ENCODE measurements around the gene TRPC4AP.
A peak's percentile ranks its signal among the peaks of the same experiment; 100 is the strongest.
"Not testable (repeated sequence)": the region's sequence is repeated elsewhere in the genome, so short reads cannot be mapped to it uniquely, and the experiment has no call there.

Gene TRPC4AP

DNA sequence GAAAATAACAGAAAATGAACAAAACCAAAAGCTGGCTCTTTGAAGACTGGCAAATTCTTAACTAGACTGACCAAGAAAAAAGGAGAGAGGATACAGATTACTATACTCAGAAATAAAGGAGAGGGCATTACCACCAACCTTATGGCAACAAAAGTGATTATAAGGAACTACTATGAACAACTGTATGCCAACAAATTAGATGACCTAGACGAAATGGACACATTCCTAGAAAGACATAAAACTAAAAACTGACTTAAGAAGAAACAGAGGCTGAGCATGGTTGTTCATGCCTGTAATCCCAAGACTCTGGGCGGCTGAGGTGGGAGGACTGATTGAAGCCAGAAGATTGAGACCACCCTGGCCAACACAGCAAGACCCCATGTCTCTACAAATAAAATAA is 33.5 kb downstream of the TRPC4AP start:
- DNase-seq (ENCODE audit: low spot score), result no peak

DNA sequence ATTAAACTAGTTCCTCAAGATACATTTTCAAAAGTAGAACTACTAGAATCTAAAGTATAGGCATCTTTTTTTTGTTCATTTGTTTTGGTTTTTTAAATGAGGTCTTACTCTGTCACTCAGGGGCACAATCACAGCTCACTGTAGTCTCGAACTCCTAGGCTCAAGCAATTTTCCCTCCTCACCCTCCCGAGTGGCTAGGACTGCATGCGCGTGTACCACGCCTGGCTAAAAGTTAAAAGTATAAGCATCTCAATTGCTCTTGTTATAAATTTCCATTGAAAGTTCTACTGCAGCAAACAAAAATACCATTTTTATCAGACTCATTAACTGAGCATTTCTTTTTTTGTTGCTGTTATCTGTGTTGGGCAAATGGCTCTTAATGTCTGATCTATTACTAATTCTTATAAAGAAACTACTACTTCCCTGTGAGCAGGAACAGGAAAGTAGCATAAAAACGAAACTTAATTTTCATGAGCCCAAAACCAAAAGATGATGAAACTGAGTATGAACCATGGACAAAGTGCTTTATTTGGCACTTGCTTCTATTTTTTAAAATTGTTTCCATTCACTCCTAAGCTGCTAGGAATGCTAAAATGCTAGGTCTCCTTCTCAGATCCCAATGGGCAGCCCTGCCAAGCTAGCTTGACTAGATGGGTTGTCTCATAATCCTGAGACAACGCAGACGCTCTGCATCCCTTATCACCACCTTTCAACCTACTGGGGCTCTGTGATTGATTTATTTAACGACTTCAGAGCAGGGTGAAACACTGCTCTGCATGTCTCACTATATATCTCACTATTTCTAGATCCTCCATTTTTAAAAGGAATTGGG is 36.9 kb downstream of the TRPC4AP start:
- no peak for DNase-seq (ENCODE audit: low spot score)

DNA sequence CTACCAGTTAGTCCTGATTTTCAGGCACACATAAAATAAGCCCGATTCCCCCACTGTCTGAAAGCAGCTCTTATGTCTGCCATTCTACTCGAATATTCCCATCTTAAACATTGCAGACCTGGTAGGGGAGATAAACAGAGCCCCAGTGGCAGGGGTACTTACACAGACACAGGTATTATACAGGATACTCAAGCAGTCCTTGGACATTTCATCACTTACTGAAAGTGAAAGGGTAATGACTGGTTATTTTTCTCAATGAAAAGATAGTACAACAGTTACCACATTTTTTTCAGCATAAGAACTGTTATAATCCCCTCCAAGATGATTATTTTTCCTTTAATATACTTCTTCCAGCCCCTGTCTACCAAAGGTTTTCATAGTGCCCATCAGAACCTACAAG is 37.8 kb downstream of the TRPC4AP start:
- DNase-seq (ENCODE audit: low spot score), result no peak

DNA sequence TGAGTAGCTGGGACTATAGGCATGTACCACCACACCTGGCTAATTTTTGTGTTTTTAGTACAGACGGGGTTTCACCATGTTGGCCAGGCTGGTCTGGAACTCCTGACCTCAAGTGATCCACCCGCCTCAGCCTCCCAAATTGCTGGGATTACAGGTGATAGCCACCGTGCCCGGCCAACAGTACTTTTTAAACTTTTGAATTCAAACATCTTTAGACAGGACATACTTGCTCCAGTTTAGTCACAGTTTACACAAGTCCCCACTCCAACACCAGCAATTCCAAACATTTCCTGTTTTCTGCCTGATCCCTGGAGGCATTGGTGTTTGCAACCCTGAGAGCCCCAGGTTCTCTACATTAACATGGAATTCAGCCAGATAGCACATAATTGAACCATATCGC is 40.0 kb downstream of the TRPC4AP start:
- DNase-seq (ENCODE audit: low spot score), result not testable (repeated sequence)

DNA sequence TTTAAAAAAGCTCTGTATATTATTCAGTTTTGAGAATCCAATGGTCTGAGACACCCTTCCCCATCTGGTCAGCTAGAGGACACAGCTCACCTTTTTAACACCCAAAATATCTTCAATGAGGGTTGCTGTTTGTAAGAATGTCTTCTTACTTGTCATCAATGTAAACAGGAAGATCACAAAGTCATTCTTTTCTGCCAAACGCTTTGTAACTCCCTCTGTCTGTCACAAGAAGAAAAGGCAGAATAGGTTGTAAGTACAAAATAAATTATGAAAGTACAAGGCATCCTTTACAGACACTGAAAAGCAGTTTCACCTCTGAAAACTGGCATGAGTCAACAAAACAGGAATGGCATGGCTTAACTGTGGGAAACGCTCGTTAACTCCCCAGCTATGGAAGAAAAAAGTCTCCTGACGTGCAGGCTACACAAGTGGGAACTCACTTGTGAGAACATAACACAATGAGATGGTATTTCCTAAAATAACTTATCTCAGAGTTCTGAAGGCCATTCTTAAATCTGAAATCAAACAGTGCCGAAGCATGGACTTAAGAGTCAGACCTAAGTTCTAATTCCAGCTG is 42.7 kb downstream of the TRPC4AP start:
- DNase-seq (ENCODE audit: low spot score), result no peak

DNA sequence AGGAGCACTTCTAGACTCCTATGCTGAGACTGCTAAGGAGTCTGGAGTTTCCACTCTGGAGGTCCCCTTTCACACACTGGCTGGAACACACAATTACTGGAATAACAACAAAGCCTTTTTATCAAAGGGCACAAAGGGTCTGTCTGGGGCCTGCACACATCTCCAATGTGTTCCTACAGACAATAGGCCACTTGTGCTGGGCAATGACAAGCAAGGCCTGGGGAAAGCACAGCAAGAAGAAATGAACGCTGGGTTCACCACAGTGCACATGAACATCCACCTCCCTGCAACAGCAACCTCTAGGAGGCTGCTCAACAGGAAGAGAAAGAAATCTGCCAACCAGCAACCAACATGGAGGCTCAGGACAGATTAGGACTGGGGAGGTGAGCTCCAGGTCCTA is 43.9 kb downstream of the TRPC4AP start:
- peak; percentile 96 for DNase-seq (ENCODE audit: low spot score)

DNA sequence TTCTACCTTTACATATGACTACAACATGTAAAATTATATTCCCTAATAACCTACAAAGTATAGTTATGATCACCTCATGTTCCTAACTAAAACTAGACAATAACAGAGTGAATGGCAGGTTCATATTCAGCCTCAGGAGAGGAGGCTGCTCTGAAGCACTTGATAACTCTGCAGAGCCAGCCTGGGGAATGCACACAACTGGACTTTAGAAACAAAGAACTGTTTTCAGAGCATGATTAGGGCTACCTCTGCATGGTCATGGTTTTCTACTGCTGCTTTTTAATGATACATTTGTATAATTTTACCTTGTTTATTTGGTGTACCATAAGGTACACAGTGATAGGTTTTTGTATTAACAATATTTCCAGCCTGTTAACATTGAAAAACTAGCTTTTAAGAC is 50.3 kb downstream of the TRPC4AP start:
- peak; percentile 38 for DNase-seq (ENCODE audit: low spot score)

DNA sequence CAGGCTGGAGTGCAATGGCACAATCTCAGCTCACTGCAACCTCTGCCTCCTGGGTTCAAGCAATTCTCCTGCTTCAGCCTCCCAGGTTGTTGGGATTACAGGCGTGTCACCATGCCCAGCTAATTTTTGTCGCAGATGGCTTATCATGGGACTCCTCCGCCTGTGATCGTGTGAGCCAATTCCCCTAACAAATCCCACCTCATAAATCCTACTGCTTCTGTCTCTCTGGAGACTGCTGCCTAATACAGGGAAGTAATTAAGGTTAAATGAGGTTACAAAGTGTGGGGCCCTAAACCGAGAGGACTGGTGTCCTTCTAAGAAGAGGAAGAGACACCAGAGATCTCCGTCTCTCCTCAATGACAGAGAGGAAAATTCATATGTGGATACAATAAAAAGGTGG is 52.0 kb downstream of the TRPC4AP start:
- no peak for DNase-seq (ENCODE audit: low spot score)

DNA sequence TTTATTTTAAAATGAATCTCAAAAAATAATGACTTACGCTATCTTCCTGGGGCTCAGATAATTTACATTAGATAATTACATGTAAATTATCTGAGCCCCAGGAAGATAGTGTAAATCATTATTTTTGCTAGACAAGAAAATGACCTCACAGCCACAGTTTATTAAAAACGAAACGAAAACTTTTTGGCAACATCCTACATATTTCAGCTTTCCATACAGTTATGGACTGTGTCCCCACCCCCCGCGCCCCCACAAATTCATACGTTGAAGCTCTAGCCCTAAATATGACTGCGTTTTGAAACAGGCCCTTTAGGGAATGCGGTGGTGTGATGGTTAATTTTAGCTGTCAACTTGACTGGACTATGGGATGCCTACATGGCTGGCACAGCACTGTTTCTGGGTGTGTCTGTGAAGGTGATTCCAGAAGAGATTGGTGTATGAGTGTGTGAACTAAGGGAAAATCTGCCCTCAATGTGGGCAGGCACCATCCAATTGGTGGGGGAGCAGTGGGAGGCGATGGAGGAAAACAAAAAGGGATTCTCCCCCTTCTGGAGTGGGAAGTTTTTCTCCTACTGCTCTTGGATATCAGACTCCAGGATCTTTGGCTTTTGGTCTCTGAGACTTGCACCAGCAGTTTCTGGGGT is 52.6 kb downstream of the TRPC4AP start:
- no peak for DNase-seq (ENCODE audit: low spot score)

DNA sequence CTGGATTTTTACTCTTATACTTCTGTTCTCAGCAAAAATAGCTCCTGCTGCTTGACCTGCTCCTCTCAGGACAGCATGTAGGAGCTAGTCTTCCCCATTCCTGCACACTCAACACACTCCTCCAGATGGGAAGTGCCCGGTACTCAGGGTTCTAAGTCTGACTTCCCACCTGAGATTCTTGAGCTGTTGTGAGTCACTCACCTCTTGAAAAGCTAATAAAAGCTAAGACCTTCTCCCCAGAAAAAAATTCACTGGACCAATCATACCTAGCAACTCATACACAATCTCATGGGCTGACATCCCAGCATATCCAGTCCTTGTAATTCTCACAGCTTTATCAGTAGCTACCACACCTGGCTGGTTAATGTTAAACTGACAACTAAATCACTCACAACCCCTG is 53.5 kb downstream of the TRPC4AP start:
- DNase-seq (ENCODE audit: low spot score), result no peak

DNA sequence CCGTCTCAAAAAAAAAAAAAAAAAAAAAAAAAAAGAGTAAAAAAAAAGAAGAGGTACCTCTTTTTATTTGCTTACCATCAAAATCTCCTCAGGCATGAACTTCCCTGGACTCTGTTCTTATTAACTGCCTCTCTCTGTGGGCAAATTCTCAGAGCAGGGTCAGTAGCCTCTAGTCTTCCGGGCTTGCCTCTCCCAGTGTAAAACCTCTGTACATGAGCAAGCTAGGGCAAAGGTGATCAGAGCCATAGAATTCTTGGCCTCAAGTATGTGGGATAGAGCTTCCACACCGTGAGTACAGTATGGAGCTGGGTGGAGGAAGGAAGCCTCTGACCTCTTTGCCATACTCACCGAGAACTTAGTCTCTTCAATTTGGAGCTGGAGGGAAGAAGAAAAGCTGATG is 58.5 kb downstream of the TRPC4AP start:
- no peak for DNase-seq (ENCODE audit: low spot score)

DNA sequence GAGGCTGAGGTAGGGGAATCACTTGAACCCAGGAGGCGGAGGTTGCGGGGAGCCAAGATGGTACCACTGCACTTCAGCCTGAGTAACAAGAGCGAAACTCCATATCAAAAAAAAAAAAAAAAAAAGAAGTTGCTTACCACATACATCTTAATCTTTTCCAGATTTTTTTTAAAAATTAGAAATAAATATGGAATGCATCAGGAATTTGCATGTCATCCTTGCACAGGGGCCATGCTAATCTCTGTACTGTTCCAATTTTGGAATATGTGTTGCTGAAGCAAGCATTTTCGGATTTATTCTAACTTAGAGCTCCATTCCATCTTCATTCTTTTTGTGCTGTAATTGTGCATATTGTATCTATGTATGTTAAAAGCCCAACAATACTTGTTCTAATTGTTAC is 62.5 kb downstream of the TRPC4AP start:
- DNase-seq (ENCODE audit: low spot score), result no peak

DNA sequence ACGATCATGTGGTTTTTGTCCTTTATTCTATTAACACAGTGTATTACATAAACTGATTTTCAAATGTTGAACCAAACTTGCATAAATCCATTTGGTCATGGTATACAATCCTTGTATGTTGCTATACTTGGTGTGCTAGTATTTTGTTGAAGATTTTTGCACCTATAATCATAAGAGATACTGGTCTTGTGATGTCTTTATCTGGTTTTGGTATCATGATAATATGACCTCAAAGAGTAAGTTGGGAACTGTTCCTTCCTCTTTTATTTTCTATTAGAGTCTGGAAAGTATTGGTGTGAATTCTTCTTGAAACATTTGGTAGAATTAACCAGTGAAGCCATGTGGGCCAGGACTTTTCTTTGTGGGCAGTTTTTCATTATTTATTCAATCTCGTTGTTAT is 65.3 kb downstream of the TRPC4AP start:
- no peak for DNase-seq (ENCODE audit: low spot score)

DNA sequence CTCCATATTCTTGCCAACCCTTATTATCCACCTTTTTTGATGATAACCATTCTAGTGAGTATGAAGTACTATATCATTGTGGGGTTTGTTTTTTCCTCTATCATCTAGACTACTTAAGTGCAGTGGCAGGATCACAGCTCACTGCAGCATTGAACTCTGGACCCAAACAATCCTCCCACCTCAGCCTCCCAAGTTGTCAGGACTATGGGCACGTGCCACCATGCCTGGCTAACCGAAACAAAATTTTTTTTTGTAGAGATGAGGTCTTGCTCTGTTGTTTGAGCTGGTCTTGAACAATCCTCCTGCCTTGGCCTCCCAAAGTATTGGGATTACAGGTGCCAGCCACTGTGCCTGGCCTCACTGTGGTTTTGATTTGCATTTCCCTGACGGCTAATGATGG is 67.5 kb downstream of the TRPC4AP start:
- no peak for DNase-seq (ENCODE audit: low spot score)

DNA sequence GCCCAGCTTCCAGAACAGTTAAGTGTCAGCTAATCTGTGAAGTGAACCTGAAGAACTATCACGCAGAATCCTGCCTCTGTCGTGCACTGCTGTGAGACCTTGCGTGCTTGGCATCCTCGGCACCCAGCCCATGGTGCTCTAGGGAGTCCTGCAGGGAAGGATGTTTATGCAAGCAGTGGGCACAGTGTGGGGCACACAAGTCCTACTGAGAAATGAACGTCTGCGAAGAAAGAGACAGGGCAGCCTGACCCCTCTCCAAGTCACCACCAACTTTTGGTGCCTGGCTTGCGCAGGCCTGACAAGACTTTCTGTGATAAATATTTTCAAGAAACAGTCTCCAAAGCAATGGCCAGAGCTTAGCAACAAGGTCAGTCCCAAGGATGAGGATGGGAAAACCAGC is 69.0 kb downstream of the TRPC4AP start:
- DNase-seq (ENCODE audit: low spot score), result no peak

DNA sequence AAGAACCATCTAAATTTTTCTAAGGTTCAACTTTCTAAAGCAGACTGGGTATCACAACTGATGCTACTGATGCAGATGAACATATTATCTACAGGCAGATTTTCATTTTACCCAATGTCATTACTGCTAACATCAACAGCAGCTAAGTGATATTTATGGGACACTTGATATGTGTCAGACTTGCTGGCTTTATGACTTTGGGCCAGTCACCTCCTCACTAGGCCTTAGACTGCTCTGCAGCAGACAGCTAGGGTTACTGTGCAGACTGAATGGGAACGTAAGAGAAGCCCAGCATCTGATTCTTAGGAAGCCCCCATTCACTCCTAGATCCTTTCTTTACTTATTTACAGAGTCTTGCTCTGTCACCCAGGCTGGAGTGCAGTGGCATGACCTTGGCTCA is 70.8 kb downstream of the TRPC4AP start:
- no peak for DNase-seq (ENCODE audit: low spot score)

DNA sequence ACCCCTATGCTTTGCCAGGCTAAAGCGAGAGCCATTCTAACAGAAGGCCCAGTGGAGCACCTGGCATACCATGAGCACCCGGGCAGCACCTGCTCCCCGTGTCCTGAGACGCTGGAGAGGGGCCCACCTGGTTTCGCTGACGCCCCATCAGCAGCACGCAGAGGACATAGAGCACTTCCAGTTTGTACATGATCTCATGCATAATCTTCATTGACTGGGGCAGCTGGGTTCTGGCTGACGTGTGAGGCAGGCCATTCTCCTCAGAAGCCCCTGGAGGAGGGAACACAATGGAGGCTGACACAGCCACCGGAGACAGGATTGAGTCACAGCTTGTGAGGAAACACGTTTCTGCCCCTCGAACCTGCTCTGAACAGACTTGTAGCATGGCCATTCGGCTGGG is 71.5 kb downstream of the TRPC4AP start:
- DNase-seq (ENCODE audit: low spot score), result no peak

DNA sequence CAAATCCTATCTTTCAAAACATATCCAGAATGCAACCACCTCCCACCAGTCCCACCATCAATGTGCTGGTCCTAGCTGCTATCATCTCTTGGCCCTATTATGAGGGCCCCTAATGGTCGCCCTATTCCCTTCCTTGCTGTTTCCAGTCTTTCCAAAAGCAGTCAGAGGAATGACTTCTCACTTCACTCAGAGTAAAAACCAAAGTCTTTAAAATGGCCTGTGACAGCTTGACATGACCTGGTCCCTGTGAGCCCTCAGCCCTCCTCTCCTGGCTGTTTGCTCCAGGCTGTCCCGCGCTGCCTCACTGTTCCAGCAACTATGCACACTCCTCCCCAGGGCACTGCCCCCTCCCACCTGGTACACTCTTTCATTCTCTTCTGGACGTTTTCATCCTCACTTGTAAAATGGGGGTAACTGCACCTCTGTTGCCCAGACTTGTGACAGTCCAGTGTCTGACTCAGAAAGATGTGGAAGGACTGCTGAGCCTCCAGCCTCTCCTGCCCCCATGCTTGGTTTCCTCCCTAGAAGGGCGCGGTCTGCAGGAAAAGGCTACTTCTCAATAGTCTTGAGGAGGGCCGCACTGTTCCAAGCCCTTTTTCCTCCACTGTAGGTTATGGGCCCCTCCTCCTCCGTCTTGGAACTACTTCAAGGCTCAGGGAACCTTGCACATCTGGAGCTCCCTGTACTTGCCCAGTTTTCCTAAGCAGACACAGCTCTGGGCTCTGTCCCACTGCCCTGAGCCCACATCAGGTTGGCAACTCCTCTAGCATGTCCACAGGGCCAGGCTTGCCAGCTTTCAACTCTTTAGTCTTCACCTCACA is 72.3 kb downstream of the TRPC4AP start:
- DNase-seq (ENCODE audit: low spot score), result no peak

DNA sequence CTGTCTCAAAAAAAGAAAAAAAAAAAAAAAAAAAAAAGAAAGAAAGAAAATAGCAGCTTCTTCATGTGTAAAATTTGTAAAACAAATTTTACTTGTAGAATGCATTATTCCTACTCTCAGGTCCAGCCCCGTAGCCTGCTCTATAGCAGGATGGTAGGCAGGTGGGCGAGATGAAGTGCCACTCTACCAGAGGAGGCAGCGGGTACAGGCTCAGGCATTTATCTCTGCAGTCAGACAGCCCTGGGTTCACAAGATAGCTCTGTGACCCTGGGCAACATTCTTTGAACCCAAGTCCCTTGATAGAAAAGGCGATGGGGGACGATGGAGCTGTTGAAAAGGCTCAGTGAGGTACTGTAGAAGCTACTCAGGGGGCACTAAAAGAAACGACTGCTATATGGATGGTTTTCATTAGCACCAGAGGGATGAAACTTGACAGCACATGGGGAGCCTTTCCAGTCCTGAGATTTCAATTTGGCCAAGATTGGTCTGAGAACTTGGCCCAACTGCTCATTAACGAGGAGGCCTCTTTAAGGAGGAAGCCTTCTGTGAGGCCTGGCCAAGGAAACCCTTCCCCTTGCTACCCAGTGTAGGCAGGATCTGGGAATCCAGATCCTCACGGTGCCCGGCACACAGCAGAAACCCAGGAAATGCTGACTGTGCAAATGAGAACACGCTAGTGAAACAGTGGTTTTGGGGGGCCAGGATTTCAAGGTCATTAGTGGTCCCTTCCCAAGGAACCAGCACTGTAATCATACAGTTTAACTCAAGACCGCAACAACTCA is 73.8 kb downstream of the TRPC4AP start:
- no peak for DNase-seq (ENCODE audit: low spot score)

DNA sequence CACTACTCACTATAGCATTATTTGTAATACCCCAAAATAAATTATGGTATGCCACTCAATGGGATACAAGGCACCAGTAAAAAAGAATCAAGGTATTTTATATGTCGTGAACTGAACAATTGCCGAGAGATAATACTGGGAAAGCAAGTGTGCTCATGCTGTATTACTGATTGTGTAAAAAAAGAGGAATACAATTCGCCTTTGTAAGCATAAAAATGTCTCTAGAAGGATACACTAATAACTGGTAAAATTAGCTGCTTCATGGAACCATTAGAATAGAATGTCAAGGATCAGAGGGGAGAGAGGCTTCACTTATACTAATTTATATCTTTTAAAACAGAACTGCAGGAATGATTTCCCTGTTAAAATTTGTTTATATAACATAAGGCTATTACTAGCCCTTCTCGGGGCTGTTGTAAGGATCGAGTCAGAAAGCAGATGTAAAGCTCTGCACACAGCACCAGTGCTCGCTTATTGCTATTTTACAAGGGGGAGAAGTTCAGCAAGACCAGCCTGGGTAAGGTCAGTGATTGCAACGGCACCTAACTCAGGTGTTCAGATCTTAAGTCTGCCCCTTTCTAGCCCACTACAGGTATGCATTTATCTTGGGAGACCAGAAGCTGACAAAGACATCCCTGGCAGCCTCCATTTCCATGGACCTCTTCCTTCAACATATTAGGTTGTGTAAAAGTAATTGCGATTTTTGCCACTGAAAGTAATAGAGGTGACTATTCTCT is 75.3 kb downstream of the TRPC4AP start:
- no peak for DNase-seq (ENCODE audit: low spot score)

DNA sequence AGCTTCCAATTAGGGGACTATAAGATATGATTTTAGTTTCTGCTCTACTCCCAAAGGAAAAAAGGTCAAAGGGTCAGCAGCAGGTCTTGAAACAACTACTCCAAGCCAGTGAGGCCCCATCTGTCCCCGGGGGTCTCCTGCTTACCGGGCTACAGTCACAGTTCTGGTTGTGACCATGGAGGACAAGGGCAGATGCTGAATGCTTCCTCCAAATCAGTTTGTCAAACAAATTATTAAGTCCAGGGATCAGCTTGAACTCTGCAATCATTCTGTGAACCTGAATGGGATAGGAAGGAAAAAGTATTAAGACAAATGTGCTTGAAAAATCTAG is 76.8 kb downstream of the TRPC4AP start:
- DNase-seq (ENCODE audit: low spot score), result no peak
